Measurements from ENCODE around the gene CRYGD. TPM values are rescaled to one million over a fixed set of nuclear protein-coding genes. Genes with fewer than 3 reads are reported as not detected.
"Not testable (repeated sequence)": the region's sequence is repeated elsewhere in the genome, so short reads cannot be mapped to it uniquely, and the experiment has no call there.

CRYGD gene
- total RNA-seq, 2 experiments from 2014 or later = not detected

- CTCF ChIA-PET = interaction anchor here (0.9 kb wide), 1 partner anchor 10 kb away, joined by 3 read pairs; no protein-coding TSS in a partner anchor
- peaks cover 6% of the 10 kb centered on the region for H3K4me1 Mint-ChIP-seq (ENCODE audit: low read depth)
- no peak overlapping the region for H3K4me3 Mint-ChIP-seq
- POLR2A ChIA-PET = interaction anchor here (0.7 kb wide), 1 partner anchor 348 kb away, joined by 3 read pairs; no protein-coding TSS in a partner anchor
- H3K27me3 Mint-ChIP-seq (ENCODE audit: low read depth) = peaks cover 34% of the 10 kb centered on the region
- H3K36me3 Mint-ChIP-seq (ENCODE audit: low read depth) = no peaks in the 10 kb centered on the region
- no peaks in the 10 kb centered on the region for H3K9me3 Mint-ChIP-seq (ENCODE audit: insufficient read depth)
- ATAC-seq (no peak), DNase-seq (no peak)
- H3K27ac Mint-ChIP-seq = no peak overlapping the region
These were observed 927 bp upstream of the CRYGD start for GRCh38 chr2:208125251-208125650.

GRCh38 chr2:208122248-208122647 is 2.1 kb downstream of the CRYGD start:
- no peak for DNase-seq
- POLR2A ChIA-PET = no interaction called here
- Mint-ChIP-seq H3K27ac (no peak overlapping the region), H3K27me3 (ENCODE audit: low read depth) (peaks cover 24% of the 10 kb centered on the region), H3K36me3 (ENCODE audit: low read depth) (no peaks in the 10 kb centered on the region), H3K4me1 (ENCODE audit: low read depth) (peaks cover 6% of the 10 kb centered on the region), H3K4me3 (no peak overlapping the region), H3K9me3 (ENCODE audit: insufficient read depth) (no peaks in the 10 kb centered on the region)
- ATAC-seq = no peak
- CTCF ChIA-PET = interaction anchor here (1.0 kb wide), 1 partner anchor 20 kb away, joined by 3 read pairs; no protein-coding TSS in a partner anchor

GRCh38 chr2:208118918-208119317 is 5.4 kb downstream of the CRYGD start:
- Mint-ChIP-seq H3K27me3 (ENCODE audit: low read depth) (peaks cover 5% of the 10 kb centered on the region), H3K4me1 (ENCODE audit: low read depth) (peaks cover 2% of the 10 kb centered on the region), H3K27ac (no peak overlapping the region), H3K36me3 (ENCODE audit: low read depth) (no peaks in the 10 kb centered on the region), H3K9me3 (ENCODE audit: insufficient read depth) (no peaks in the 10 kb centered on the region), H3K4me3 (no peak overlapping the region)
- no peak for DNase-seq
- CTCF ChIA-PET = no interaction called here
- ATAC-seq = no peak
- POLR2A ChIA-PET = no interaction called here

- H3K36me3 Mint-ChIP-seq (ENCODE audit: low read depth); ATAC-seq; H3K4me3 Mint-ChIP-seq; POLR2A ChIA-PET; DNase-seq; CTCF ChIA-PET; H3K4me1 Mint-ChIP-seq (ENCODE audit: low read depth); H3K27me3 Mint-ChIP-seq (ENCODE audit: low read depth); H3K9me3 Mint-ChIP-seq (ENCODE audit: insufficient read depth); H3K27ac Mint-ChIP-seq: not testable (repeated sequence)
These were observed 6.9 kb downstream of the CRYGD start for GRCh38 chr2:208117390-208117789.

- Mint-ChIP-seq H3K4me3 (no peak overlapping the region), H3K4me1 (ENCODE audit: low read depth) (no peaks in the 10 kb centered on the region), H3K27me3 (ENCODE audit: low read depth) (peaks cover 10% of the 10 kb centered on the region), H3K27ac (no peak overlapping the region), H3K36me3 (ENCODE audit: low read depth) (no peaks in the 10 kb centered on the region), H3K9me3 (ENCODE audit: insufficient read depth) (no peaks in the 10 kb centered on the region)
- ChIA-PET CTCF (no interaction called here), POLR2A (no interaction called here)
- no peak for DNase-seq
- no peak for ATAC-seq
These were observed 11.4 kb downstream of the CRYGD start for GRCh38 chr2:208112969-208113368.

- H3K36me3 Mint-ChIP-seq (ENCODE audit: low read depth); H3K27ac Mint-ChIP-seq; POLR2A ChIA-PET; H3K4me1 Mint-ChIP-seq (ENCODE audit: low read depth); CTCF ChIA-PET; H3K4me3 Mint-ChIP-seq; ATAC-seq; H3K27me3 Mint-ChIP-seq (ENCODE audit: low read depth); H3K9me3 Mint-ChIP-seq (ENCODE audit: insufficient read depth); DNase-seq: not testable (repeated sequence)
These were observed 12.0 kb downstream of the CRYGD start for GRCh38 chr2:208112273-208112745.

- Mint-ChIP-seq H3K9me3 (ENCODE audit: insufficient read depth) (no peaks in the 10 kb centered on the region), H3K36me3 (ENCODE audit: low read depth) (no peaks in the 10 kb centered on the region), H3K4me3 (no peak overlapping the region), H3K27me3 (ENCODE audit: low read depth) (peaks cover 5% of the 10 kb centered on the region), H3K27ac (no peak overlapping the region), H3K4me1 (ENCODE audit: low read depth) (peaks cover 11% of the 10 kb centered on the region)
- ATAC-seq (no peak), DNase-seq (no peak)
- CTCF ChIA-PET = interaction anchor here (3.7 kb wide), 1 partner anchor 151 kb away, joined by 32 read pairs; the partner anchor contains the start of gene IDH1
- POLR2A ChIA-PET = no interaction called here
These were observed 20.7 kb downstream of the CRYGD start for GRCh38 chr2:208103616-208104015.

GRCh38 chr2:208101716-208102631 is 22.4 kb downstream of the CRYGD start:
- H3K4me3 Mint-ChIP-seq = no peak overlapping the region
- ChIA-PET CTCF (interaction anchor here (0.7 to 3.7 kb wide), 7 partner anchors 20 to 169 kb away, joined by 3 to 32 read pairs (median 3); partner anchors contain the start of gene IDH1), POLR2A (no interaction called here)
- no peak for DNase-seq
- H3K9me3 Mint-ChIP-seq (ENCODE audit: insufficient read depth) = no peaks in the 10 kb centered on the region
- peaks cover 5% of the 10 kb centered on the region for H3K27me3 Mint-ChIP-seq (ENCODE audit: low read depth)
- peaks cover 11% of the 10 kb centered on the region for H3K4me1 Mint-ChIP-seq (ENCODE audit: low read depth)
- no peak overlapping the region for H3K27ac Mint-ChIP-seq
- H3K36me3 Mint-ChIP-seq (ENCODE audit: low read depth) = no peaks in the 10 kb centered on the region
- ATAC-seq = no peak

GRCh38 chr2:208099682-208100470 is 24.4 kb downstream of the CRYGD start:
- Mint-ChIP-seq H3K27ac (no peak overlapping the region), H3K36me3 (ENCODE audit: low read depth) (no peaks in the 10 kb centered on the region), H3K4me1 (ENCODE audit: low read depth) (peaks cover 11% of the 10 kb centered on the region), H3K9me3 (ENCODE audit: insufficient read depth) (no peaks in the 10 kb centered on the region), H3K27me3 (ENCODE audit: low read depth) (peaks cover 2% of the 10 kb centered on the region), H3K4me3 (no peak overlapping the region)
- POLR2A ChIA-PET = interaction anchor here (0.6 kb wide), 1 partner anchor 129 kb away, joined by 3 read pairs; no protein-coding TSS in a partner anchor
- ATAC-seq (no peak), DNase-seq (no peak)
- CTCF ChIA-PET = no interaction called here

- CTCF ChIA-PET = interaction anchor here (0.6 kb wide), 1 partner anchor 77 kb away, joined by 3 read pairs; no protein-coding TSS in a partner anchor
- peaks cover 11% of the 10 kb centered on the region for H3K4me1 Mint-ChIP-seq (ENCODE audit: low read depth)
- H3K36me3 Mint-ChIP-seq (ENCODE audit: low read depth); H3K27ac Mint-ChIP-seq; H3K4me3 Mint-ChIP-seq; DNase-seq; POLR2A ChIA-PET; ATAC-seq; H3K9me3 Mint-ChIP-seq (ENCODE audit: insufficient read depth); H3K27me3 Mint-ChIP-seq (ENCODE audit: low read depth): not testable (repeated sequence)
These were observed 25.6 kb downstream of the CRYGD start for GRCh38 chr2:208098701-208099100.

GRCh38 chr2:208098267-208098666 is 26.1 kb downstream of the CRYGD start:
- Mint-ChIP-seq H3K27ac (no peak overlapping the region), H3K36me3 (ENCODE audit: low read depth) (no peaks in the 10 kb centered on the region), H3K4me3 (no peak overlapping the region), H3K27me3 (ENCODE audit: low read depth) (peaks cover 2% of the 10 kb centered on the region), H3K4me1 (ENCODE audit: low read depth) (peaks cover 11% of the 10 kb centered on the region), H3K9me3 (ENCODE audit: insufficient read depth) (no peaks in the 10 kb centered on the region)
- CTCF ChIA-PET = interaction anchor here (0.6 kb wide), 1 partner anchor 77 kb away, joined by 3 read pairs; no protein-coding TSS in a partner anchor
- POLR2A ChIA-PET = no interaction called here
- ATAC-seq = no peak
- DNase-seq = no peak

Data from activated CD8-positive, alpha-beta T cell treated with anti-CD3 and anti-CD28 coated beads, Interleukin-2, amount 10 ng/mL, durations not matched to agents 7 days and 5 days (primary cell).